AG10803 (cell line): Measurements from ENCODE around the gene PEPD.

Experiments
- DNase-seq: peaks from one replicate; pipeline ENCODE4 v3.0.0; 2010; ENCODE audit warnings: low read depth
- H3K4me3 ChIP-seq: 2 replicates; pipeline ENCODE4 v1.5.1; 2011; ENCODE audit warnings: mild to moderate bottlenecking, low read length, control low read depth
- TF ChIP-seq, protein P1 (sequence below): conservative IDR thresholded peaks from 2 replicates; pipeline ENCODE4 v1.5.1; 2011; ENCODE audit warnings: mild to moderate bottlenecking, low read length, control low read depth, inconsistent platforms

The PEPD gene

DNA sequence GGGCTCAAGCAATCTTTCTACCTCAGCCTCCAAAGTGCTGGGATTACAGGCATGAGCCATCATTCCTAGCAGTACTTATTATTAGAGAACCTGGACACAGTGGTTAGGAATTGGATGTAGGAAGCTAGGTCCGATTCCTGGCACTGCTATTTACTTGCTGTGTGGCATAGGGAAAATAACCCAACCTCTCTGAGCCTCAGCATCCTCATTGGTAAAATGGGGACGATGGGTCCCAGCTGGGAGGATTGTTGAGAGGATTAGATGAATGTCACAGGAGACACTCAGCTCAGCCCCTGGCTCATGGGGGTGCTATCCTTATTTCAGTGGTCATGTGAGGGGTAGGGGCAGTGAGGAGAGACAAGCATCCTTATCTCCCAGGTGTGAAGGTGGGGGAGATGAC lies 6.8 kb upstream of the PEPD start:
- DNase-seq: no peak
- TF ChIP-seq, protein P1, sequence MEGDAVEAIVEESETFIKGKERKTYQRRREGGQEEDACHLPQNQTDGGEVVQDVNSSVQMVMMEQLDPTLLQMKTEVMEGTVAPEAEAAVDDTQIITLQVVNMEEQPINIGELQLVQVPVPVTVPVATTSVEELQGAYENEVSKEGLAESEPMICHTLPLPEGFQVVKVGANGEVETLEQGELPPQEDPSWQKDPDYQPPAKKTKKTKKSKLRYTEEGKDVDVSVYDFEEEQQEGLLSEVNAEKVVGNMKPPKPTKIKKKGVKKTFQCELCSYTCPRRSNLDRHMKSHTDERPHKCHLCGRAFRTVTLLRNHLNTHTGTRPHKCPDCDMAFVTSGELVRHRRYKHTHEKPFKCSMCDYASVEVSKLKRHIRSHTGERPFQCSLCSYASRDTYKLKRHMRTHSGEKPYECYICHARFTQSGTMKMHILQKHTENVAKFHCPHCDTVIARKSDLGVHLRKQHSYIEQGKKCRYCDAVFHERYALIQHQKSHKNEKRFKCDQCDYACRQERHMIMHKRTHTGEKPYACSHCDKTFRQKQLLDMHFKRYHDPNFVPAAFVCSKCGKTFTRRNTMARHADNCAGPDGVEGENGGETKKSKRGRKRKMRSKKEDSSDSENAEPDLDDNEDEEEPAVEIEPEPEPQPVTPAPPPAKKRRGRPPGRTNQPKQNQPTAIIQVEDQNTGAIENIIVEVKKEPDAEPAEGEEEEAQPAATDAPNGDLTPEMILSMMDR: no peak
- H3K4me3 ChIP-seq: no peak overlapping the region

DNA sequence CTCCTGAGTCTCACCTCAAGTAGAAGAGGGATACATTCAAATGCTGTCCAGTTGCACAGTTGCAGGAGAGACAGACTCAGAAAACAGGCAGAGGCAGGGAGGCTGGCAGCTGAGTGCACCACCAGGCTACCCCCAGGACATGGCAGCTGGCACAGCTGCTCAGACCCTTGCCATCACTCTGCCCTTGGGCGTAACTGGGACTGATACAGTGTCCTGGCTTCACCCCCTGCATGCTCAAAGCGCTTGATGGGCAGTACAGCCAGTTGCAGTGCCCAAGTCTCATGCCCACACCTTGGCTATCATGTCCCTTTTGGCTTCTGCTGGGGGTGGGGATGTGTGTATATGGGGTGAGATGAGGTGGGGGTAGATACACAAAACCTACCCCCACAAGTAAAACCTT lies 5.5 kb upstream of the PEPD start:
- DNase-seq: no peak
- TF ChIP-seq, protein P1: no peak

DNA sequence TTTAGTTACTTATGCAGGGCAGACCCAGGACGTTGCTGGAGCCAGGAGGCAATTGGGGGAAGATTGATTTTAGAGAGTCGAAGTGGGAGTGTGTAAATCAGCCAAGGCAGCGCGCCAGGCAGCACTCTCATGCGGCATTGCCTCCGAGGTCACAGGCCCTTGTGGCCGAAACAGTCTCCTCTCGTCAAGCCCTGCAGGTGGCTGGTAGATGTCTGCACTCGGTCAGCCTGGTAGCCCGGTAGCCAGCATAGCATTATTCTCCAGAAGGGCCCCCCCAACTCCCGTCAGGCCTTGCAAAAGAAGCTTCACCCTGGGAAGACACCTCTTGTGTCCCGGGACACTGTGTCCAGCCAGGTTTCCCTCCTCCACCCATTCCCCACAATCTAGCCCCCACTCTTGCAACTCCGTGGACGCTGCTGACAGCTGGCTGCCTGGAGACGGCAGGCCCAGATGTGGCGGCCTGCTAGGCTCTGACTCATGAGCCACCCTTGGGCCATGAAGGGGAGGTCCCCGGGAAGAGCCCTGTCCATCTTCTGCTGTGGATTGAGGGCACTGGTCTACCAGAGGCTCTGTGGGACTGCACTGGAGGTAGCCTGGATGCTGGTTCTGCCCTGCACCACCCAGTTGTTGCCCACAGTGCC lies 2.6 kb upstream of the PEPD start:
- DNase-seq: peak; percentile 16
- H3K4me3 ChIP-seq: no peak overlapping the region
- TF ChIP-seq, protein P1: no peak

More for the DNA sequence above, 5.5 kb upstream of the PEPD start:
- H3K4me3 ChIP-seq: no peak overlapping the region

DNA sequence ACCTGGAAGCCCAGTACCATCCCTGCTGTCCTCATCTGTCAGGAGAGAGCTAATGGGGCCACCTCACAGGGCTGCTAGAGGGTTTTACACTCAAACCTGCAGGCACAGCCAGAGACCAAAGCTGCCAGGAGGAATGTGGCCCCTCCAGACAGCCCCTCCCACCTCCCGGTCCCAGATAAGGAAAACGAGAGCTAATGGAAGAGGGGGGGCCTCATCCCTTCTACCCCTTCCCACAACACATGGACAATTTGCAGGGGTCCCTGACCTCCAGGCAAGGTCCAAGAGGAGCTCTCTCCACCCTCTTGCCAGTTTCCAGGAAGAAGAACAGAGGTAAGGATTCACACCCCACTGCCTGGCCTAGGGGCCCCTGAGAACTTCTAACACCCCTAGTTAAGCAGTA lies 1.6 kb upstream of the PEPD start:
- TF ChIP-seq, protein P1: no peak
- no peak overlapping the region for H3K4me3 ChIP-seq
- no peak for DNase-seq

DNA sequence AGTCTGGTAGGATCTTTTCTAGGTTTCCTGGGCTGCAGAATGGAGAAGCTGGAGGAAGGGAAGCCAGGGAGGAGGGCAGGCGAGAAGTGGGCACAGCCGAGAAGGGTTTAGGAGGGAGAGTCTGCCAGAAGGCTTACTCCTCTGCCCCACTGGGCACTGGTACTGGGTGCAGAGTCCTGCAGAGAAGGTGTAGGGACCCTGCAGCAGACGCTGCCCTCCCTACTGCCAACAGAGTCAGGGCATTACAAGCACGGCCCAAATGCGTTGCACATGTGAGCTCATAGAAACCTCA lies 726 bp upstream of the PEPD start:
- TF ChIP-seq, protein P1: no peak
- peak overlapping the region; percentile 59 for H3K4me3 ChIP-seq
- no peak for DNase-seq

DNA sequence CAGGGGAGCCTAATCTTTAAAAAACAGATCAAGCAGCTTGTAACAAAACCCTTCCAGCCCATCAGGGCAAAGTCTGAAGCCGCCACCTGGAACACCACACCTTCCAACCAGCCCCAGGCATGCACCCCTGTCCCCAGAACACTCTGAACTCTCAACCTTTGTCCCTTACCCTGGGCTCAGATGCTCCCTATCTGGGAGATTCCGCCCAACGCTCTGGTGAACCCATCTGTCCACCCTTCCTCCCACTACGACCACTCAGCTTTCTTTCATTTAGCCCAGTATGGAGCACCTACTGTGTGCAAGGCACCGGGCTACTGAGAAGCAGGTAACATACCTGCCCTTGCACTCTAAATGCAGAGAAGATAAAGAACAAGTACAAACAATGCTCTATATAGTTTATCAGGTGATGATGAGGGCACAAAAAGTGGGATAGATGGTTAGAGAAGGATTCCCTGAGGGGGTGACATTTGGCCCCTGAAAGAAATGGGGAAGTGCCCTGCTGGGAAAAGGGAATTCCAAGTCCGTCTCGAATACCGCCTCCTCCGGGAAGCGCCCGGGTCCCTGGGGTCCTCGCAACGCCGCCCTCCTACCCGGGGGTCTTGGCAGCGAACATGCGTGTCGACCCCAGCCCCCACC lies 629 bp downstream of the PEPD start:
- TF ChIP-seq, protein P1: no peak
- DNase-seq: no peak
- peak overlapping the region; percentile 59 for H3K4me3 ChIP-seq

DNA sequence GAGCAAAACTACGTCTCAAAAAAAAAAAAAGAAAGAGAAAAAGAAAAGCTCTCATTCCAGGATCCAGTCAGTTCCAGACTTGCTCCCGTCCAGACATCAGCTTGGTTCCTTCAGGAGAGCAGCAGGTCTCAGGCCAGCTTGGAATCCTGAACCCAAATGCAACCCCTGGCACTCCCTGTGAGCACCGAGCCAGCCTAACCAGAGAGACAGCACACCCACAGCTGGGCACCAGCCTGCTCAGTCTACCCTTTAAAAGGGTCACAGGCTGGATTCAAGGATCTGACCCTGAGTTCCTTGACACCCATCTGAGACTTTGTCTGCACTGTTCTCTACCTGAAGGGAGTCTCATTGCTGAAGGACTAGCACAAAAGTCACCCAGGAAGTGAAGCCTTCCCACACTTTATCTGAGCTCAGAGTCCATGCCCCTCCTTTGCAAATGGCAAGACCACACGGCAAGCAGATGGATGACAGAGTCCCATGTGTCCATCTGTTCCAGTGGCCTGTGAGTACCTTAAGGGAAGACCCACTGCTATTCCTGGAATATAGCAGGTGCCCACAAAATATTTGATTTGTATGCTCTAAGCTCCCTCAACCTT lies 1.4 kb downstream of the PEPD start:
- H3K4me3 ChIP-seq: peak overlapping the region; percentile 59
- no peak for DNase-seq
- TF ChIP-seq, protein P1: no peak
